Effector CD4-positive, alpha-beta T cell (primary cell): ENCODE results near the gene DNAJC8.

ENCODE experiments used
- DNase-seq: peaks from one replicate; pipeline ENCODE4 v3.0.0-alpha.2; 2020

DNAJC8 gene

GRCh38 chr1:28170001-28170596 lies 62.7 kb downstream of the DNAJC8 start:
- DNase-seq = no peak

- no peak for DNase-seq
These were observed 69.2 kb downstream of the DNAJC8 start for GRCh38 chr1:28163496-28164161.

- no peak for DNase-seq
These were observed 70.7 kb downstream of the DNAJC8 start for GRCh38 chr1:28162151-28162550.

GRCh38 chr1:28161751-28162150 lies 71.1 kb downstream of the DNAJC8 start:
- no peak for DNase-seq

- DNase-seq = no peak
These were observed 72.0 kb downstream of the DNAJC8 start for GRCh38 chr1:28160782-28161266.

GRCh38 chr1:28159680-28160079 lies 73.1 kb downstream of the DNAJC8 start:
- no peak for DNase-seq

GRCh38 chr1:28159243-28159642 lies 73.6 kb downstream of the DNAJC8 start:
- no peak for DNase-seq

- no peak for DNase-seq
These were observed 74.9 kb downstream of the DNAJC8 start for GRCh38 chr1:28157894-28158293.

- DNase-seq = no peak
These were observed 76.0 kb downstream of the DNAJC8 start for GRCh38 chr1:28156821-28157220.

- DNase-seq = no peak
These were observed 77.2 kb downstream of the DNAJC8 start for GRCh38 chr1:28155628-28156027.

- no peak for DNase-seq
These were observed 78.7 kb downstream of the DNAJC8 start for GRCh38 chr1:28154078-28154594.
